Neural cell (in vitro differentiated cells): ENCODE results near the gene SLC26A9.

Experiments used
- CTCF ChIP-seq: fragments of 450-650 bp; IDR thresholded peaks from 2 replicates; pipeline ENCODE4 v1.5.1; 2014; ENCODE audit warnings: antibody characterized with exemption, mild to moderate bottlenecking, moderate library complexity; ENCODE audit not compliant: poor library complexity, severe bottlenecking
- EP300 ChIP-seq: fragments of 450-650 bp; conservative IDR thresholded peaks from 2 replicates; pipeline ENCODE4 v1.6.1; 2014; ENCODE audit warnings: antibody characterized with exemption, mild to moderate bottlenecking, moderate library complexity; ENCODE audit not compliant: poor library complexity, severe bottlenecking
- EZH2 ChIP-seq: fragments of 200-600, 300-800 bp; shearing (Covaris generic), sonication (generic); IDR thresholded peaks from 2 replicates; pipeline ENCODE4 v1.6.1; 2014; ENCODE audit warnings: antibody characterized with exemption, low read length, borderline replicate concordance, mild to moderate bottlenecking; ENCODE audit not compliant: insufficient read depth, poor library complexity, severe bottlenecking
- MXI1 ChIP-seq: fragments of 450-650 bp; conservative IDR thresholded peaks from 2 replicates; pipeline ENCODE4 v1.6.1; 2014; ENCODE audit warnings: antibody characterized with exemption, mild to moderate bottlenecking; ENCODE audit not compliant: poor library complexity, severe bottlenecking
- POLR2AphosphoS5 ChIP-seq: IDR thresholded peaks from 2 replicates; pipeline ENCODE4 v1.6.1; 2012
- RAD21 ChIP-seq: fragments of 450-650 bp; conservative IDR thresholded peaks from 2 replicates; pipeline ENCODE4 v1.6.1; 2014; ENCODE audit warnings: antibody characterized with exemption, mild to moderate bottlenecking, moderate library complexity
- REST ChIP-seq: IDR thresholded peaks from 2 replicates; pipeline ENCODE4 v1.6.1; 2012; ENCODE audit warnings: borderline replicate concordance
- SMC3 ChIP-seq: fragments of 450-650 bp; conservative IDR thresholded peaks from 2 replicates; pipeline ENCODE4 v1.6.1; 2014; ENCODE audit warnings: antibody characterized with exemption, mild to moderate bottlenecking, moderate library complexity; ENCODE audit not compliant: poor library complexity
- TAF1 ChIP-seq: IDR thresholded peaks from 2 replicates; pipeline ENCODE4 v1.6.1; 2012; ENCODE audit warnings: low read depth

- TF ChIP-seq REST = no peak
- TF ChIP-seq MXI1 = no peak
- TF ChIP-seq CTCF = no peak
- TF ChIP-seq EZH2 = no peak
- TF ChIP-seq SMC3 = no peak
- no peak for TF ChIP-seq POLR2AphosphoS5
- no peak for TF ChIP-seq TAF1
- no peak for TF ChIP-seq EP300
- TF ChIP-seq RAD21 = no peak
These were observed 7.7 kb upstream of the SLC26A9 start for GRCh38 chr1:205950826-205951549.
